HTERT RPE-1 (cell line): Measurements from ENCODE around the gene MYADML2.
"Not testable (repeated sequence)": the region's sequence is repeated elsewhere in the genome, so short reads cannot be mapped to it uniquely, and the experiment has no call there.

Experiments used
- in situ Hi-C: fragments of 300-500 bp; cut with MboI; formaldehyde crosslinking; loops from 4 replicates; pipeline ENCODE4 v1.14.3; 2020; ENCODE audit warnings: low sequenced_read_pairs

MYADML2 gene, protein sequence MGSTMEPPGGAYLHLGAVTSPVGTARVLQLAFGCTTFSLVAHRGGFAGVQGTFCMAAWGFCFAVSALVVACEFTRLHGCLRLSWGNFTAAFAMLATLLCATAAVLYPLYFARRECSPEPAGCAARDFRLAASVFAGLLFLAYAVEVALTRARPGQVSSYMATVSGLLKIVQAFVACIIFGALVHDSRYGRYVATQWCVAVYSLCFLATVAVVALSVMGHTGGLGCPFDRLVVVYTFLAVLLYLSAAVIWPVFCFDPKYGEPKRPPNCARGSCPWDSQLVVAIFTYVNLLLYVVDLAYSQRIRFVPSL

GRCh38 chr17:81947189-81947588, at the start of gene MYADML2:
Gene MYADML2, minus strand, starts transcription at chr17:81947233. Its CDS starts 5,492 bp downstream, at chr17:81941741.
- in situ Hi-C loops = no loop called here

GRCh38 chr17:81996232-81996756, 49.3 kb upstream of the MYADML2 start:
- in situ Hi-C loops = no loop called here

DNA sequence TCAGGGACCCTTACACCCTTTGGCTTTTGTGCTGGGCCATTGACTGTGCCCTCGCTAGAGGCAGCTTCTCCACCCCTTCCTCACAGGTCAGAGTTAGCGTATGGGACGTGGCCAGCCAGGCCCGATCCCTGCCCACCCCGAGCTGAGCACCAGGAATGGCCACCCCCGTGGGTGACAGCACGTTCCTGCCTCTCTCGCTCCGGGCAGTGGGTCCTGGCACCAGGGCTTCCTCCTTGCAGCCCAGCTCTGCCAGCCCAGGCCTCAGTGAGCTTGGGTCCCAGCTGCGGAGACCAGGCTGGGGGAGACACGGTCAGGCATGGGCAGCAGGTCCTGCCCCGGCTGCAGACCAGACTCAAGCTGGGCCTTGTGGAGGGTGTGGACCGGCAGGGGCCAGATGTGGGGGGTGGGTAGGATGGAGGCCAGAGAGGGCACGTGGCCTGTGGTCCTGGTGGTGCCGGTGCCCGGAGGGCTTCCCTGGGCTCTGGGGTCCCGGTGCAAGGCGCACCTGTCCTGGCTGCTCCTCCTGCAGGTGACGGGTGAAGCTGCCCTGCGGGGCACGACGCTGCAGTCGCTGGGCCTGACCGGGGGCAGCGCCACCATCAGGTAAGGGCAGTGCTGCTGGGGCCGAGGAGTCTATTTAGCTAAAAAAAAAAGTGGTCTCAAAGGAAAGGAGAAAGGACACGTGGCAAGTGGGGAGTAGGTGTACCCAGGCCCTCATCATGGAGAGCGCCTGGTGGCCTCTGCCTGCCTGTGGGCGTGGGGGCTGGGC, 48.6 kb upstream of the MYADML2 start:
- in situ Hi-C loops = no loop called here

DNA sequence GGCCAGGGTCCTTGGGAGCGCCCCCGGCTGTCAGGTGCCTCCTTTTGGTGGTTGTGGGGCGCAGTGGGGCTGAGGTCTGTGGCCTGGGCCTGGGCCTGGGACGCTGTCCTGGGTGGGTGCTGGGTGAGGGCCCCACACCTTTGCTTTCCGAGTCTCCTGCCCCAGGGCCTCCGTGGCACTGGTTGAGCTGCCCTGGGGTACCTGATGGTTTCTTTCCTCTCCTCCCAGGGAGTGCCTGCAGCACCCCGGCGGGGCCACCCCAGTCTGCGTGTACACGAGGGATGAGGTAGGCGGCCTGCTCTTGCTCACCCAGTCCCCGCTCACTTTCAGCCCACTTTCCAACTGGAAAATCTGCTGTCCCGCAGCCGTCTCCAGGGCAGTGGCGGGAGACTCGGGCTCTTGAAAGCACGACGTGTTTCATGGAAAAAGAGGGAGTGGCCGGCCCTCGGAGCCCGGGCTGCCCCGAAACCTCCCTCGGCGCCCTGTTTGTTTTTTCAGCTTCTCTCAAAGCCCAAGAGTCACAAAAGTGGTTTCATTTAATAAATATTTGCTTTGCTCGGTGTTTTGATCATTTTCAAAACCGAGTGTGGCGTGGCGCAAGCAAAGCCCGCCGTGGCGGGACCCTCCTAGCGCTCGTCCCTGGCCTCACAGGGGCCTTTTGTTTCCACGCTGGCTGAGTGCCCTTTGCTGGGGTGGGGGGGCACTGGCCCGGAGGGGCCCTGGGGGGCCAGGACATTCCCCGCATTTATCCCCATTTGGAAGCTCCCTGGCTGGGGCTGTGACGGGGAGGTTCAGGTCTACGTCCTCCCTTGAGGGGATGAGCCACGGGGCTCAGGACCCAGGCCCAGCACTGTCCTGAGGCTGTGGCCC, 47.8 kb upstream of the MYADML2 start:
- in situ Hi-C loops = no loop called here

DNA sequence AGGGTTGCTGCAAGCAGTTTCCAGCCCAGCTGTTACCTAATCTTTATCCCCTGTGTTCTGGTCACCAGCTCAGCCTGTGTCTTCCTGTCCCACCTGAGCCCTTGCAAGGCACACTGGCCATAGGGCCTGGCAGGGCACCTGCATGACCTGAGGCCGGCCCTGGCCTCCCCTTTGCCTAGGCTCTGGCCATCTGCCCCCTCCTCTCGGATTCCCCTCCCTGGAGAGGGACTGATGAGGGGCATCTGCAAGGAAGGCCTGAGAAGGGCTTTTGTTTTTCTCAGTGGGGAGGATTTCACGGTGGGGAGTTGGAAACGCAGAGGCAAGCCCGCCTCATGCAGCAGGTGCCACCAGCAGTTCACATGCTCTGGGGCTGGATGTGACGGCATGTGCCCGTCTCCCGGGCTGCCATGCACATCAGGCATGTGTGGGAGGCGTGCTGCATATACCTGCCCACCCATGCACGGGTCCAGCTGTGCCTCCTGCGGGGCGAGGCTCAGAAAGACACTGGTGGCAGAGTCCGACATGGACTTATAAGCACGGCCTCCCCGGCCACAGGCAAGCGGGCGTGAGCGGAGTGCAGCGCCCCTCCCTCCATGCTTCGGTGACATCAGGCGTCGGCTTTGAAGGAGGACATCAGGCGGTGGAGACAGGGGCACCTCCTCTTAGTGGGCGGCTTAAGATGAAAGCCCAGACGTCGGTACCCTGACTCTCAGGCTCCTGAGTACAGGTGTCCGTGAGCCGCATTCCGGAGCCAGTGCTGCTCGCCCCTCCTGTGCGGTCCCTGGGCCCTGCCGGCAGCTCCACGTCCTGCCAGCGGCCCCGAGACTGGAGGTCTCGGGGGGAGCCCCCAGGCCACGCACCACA, 46.9 kb upstream of the MYADML2 start:
- in situ Hi-C loops = no loop called here

- in situ Hi-C loops = no loop called here
Measured at GRCh38 chr17:81992306-81993102, 45.5 kb upstream of the MYADML2 start.

DNA sequence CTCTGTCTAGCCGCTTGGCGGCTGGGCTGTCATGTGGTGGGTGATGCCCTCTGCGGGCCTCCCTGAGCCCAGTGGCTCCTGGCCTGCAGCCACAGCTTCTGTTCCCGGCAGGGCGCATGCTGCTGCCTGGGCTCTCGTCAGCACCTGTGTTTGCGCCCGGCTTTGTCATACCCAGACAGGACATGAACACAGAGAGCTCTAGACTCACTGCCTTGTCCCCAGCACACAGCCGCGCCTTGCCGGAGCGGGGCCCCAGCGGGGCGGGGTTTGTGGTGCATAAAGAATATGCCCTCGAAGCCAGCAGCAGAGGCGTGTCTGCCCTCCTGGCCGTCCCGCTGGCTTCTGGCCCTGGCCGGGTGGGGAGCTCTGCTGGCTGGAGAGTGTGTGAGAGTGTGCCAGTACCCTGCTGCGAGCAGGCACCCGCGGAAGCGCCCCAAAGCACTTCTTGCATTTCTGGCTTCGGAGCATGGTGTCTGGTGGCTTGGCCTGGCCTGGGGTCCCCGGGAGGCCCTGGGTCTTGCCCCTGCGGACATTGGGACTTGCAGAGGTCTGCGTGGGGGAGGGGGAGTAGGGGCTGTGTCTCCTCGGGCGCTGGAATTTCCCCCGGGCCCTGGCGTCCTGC, 44.8 kb upstream of the MYADML2 start:
- in situ Hi-C loops = no loop called here

DNA sequence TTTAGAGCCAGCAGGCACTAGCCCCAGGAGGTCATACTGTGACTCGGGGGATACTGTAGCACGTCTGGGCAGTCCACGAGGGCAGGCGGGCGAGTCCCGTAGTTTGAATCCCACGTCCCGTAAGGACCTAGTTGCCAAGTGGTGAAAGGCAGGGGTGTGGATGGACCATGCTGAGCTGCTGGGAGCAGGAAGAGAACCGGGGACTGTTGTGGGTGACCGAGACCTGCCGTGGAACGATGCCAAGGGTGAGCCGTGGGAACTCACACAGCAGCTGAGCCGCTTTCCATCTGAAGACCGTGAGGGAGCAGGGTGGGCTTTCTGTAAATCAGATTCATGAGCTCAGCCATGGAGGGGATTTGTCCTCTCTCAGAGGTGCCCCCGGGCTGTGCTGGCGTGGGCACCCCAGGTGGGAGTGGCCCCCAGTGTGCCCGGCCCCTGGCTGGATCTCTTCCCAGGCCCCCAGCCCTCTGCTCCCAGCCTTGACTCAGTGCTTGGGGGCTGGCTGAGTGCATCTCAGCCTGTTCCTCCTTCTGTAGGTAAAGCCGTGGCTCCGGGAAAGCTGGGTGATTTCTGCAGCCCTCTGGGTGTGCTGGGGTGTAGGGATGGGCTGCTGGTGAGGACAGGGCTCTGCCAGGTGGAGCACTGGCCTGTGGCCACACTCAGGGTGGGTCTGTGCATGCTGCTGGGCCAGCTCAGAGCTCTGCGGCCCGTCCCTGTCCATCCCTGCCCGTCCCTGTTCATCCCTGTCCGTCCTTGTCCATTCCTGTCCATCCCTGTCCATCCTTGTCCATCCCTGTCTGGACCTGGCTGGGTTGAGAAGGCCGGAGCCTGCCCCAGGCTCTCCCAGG, 44.0 kb upstream of the MYADML2 start:
- in situ Hi-C loops = no loop called here

DNA sequence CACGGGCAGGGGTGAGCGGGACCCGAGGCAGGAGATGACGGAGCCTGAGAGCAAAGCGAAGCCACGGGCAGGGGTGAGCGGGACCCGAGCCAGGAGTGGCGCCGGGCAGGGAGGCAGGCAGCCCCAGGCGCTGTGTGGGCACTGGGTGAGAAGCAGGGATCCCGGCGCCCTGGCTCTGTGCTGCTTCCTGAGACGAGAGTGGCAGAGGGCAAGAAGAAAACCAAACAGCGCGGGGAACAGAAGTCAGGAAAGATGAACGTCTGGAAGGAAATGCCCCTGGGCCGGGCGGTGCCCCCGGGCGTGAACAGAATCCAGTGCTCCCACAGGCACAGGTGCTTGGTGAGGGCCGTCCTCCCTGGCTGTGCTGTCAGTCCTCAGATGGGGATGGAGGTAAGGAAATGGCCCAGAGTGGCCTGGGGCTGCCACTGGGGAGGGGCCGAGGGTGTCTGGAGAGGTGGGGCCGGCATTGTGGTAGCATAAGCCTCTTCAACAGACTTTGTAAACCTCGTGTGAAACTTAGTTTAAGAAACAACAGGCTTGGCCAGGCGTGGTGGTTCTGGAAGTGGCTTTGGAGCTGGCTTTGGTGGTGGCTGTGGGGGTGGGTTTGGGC, 40.2 kb upstream of the MYADML2 start:
- in situ Hi-C loops = no loop called here

DNA sequence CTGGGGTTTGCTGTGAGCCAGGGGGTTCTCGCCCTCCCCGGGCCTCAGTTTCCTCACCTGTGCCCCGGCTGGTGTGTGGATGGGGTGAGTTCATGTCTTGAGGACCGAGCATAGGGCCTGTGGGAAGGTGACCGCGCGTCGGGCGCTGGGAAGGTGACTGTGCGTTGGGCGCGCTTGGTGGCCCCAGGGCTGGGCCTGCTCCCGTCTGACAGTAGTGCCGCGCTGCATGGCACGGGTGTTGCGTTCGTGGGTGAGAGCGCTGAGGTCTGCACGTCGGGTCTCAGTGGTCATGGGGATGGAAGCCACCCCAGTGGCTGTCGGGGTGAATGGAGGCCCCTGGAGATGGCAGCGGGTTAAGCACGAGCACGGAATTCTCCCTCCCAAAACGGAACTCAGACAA, 39.6 kb upstream of the MYADML2 start:
- in situ Hi-C loops = no loop called here

GRCh38 chr17:81984773-81985410, 37.9 kb upstream of the MYADML2 start:
- in situ Hi-C loops = no loop called here

DNA sequence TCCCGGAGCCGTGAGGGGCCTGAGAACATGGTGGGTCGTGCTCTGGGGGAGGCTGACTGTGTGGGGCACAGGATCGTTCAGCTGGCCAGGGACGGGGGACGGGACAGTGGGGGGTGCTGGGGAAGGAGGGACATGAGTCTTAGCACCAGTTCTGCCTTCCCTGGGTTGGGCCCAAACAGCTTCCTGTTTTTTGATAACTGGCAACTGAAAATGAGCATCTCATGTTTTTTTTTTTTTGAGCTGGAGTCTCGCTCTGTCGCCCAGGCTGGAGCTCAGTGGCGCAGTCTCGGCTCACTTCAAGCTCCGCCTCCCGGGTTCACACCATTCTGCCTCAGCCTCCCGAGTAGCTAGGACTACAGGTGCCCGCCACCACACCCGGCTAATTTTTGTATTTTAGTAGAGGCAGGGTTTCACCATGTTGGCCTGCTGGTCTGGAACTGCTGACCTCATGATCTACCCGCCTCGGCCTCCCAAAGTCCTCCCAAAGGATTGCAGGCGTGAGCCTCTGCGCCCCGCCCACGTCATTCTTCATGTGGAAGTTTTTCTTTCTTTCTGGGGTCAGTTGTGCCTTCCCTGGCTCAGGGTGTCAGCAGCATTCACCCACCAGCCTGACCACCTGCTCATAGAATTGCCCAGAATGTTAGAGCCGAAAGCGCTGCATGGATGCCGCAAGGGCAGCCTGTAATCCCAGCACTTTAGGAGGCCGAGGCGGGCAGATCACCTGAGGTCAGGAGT, 36.8 kb upstream of the MYADML2 start:
- in situ Hi-C loops = no loop called here

DNA sequence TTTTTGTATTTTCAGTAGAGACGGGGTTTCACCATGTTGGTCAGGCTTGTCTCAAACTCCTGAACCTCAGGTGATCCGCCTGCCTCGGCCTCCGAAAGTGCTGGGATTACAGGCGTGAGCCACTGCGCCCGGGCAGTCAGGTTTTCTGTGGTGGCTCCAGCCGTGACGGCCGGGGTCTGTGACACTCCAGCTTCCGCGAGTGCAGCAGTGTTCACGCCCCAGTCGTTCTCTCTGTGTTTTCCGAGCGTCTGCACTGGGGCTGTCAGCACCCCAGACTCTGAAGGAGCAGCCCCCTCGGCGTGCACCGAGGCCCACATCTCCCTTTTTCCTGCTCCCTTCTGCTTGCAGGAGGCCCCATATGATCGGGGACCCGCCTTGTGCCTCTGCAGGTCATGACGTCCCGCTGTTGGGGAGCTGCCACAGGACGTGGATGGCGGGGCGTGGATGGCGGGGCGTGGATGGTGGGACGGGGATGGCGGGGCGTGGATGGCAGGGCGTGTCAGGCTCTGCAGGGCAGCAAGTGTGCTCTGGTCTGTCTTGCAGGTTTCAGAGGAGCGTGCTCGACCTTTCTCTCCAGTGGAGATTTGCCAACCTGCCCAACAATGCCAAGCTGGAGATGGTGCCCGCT, 36.1 kb upstream of the MYADML2 start:
- in situ Hi-C loops = no loop called here

DNA sequence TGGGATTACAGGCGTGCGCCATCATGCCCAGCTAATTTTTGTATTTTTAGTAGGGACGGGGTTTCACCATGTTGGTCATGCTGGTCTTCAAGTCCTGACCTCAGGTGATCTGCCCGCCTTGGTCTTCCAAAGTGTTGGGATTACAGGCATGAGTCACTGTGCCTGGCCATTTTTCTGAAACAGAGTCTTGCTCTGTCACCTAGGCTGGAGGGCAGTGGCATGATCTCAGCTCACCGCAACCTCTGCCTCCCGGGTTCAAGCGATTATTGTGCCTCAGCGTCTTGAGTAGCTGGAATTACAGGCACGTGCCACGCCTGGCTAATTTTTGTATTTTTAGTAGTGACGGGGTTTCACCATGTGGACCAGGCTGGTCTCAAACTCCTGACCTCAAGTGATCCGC, 34.5 kb upstream of the MYADML2 start:
- in situ Hi-C loops = not testable (repeated sequence)

- in situ Hi-C loops = no loop called here
Measured at GRCh38 chr17:81980707-81981343, 33.8 kb upstream of the MYADML2 start.

DNA sequence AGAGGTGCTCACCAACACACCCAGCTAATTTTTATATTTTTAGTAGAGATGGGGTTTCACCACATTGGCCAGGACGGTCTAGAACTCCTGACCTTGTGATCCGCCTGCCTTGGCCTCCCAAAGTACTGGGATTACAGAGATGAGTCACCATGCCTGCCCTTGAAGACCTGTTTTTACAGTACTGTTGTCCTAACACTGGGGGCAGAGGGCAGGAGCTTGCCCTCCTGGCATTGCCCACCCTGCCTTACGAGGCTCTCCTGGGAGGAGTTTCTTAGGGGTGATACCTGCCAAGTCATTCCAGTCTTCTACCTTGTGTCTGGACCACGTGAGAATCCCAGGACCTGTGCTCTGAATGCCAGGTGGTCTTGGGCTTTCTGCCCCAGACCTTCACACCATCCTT, 33.1 kb upstream of the MYADML2 start:
- in situ Hi-C loops = no loop called here
